Effector memory CD4-positive, alpha-beta T cell (primary cell): ENCODE measurements around the gene ARGFX.

Source experiments
- DNase-seq, 3 donors: peaks; one replicate each; pipeline ENCODE4 v3.0.0-alpha.2; 2020
- H3K27ac ChIP-seq: 2 replicates; pipeline ENCODE4 v1.7.0; 2013; ENCODE audit warnings: mild to moderate bottlenecking, low read length, moderate library complexity; ENCODE audit not compliant: insufficient read depth, poor library complexity, severe bottlenecking
- H3K27me3 ChIP-seq: replicated peaks from 2 replicates; pipeline ENCODE4 v1.7.0; 2013; ENCODE audit warnings: mild to moderate bottlenecking, low read length; ENCODE audit not compliant: insufficient read depth, control insufficient read depth, poor library complexity, severe bottlenecking
- H3K36me3 ChIP-seq: 2 replicates; pipeline ENCODE4 v1.7.0; 2013; ENCODE audit warnings: mild to moderate bottlenecking, low read length, moderate library complexity; ENCODE audit not compliant: control insufficient read depth, insufficient read depth
- H3K4me1 ChIP-seq: 2 replicates; pipeline ENCODE4 v1.7.0; 2013; ENCODE audit warnings: low read length, mild to moderate bottlenecking; ENCODE audit not compliant: control insufficient read depth, insufficient read depth, poor library complexity, severe bottlenecking
- H3K4me3 ChIP-seq: 2 replicates; pipeline ENCODE4 v1.7.0; 2013; ENCODE audit warnings: low read length, low read depth, mild to moderate bottlenecking; ENCODE audit not compliant: insufficient read depth, poor library complexity, severe bottlenecking
- H3K9me3 ChIP-seq: 2 replicates; pipeline ENCODE4 v1.7.0; 2013; ENCODE audit warnings: mild to moderate bottlenecking, low read length, moderate library complexity; ENCODE audit not compliant: control insufficient read depth
- total RNA-seq, 3 donors: gene quantifications; one replicate each; lab custom pipeline; 2026; lab: John Stamatoyannopoulos, UW

The ARGFX gene
- 0 to 0.17 (median 0) reads per million in 3 donors for total RNA-seq

DNA sequence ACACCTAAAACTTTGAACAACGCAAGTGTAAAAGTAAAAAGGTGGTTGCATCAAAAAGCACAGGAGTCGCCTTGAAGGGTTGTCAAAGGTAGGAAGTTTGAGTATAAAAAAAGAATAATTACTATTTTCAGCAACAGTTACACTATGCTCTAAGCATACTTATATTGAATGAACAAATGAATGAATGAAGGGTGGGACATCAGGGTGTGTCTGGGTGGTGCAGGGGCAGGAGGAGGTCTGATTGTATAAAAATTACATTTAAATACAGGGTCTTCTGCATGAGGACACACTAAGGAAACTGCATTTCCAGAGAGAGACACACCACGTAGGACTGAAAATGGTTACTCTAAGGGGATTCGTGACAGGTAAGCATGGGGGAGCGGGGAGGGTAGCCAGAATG is at the start of gene ARGFX:
Gene ARGFX, plus strand, starts transcription at position 301 of the 400 bp plus-strand sequence. CDS start 2,765 bp downstream, outside the sequence.
- H3K36me3 ChIP-seq = no peaks in the 10 kb centered on the region
- H3K9me3 ChIP-seq = no peaks in the 10 kb centered on the region
- no peak within 1 kb of the TSS for H3K27ac ChIP-seq
- H3K4me3 ChIP-seq = no peak within 1 kb of the TSS
- H3K4me1 ChIP-seq = no peaks in the 10 kb centered on the region
- DNase-seq = no peak
- no peaks in the 10 kb centered on the region for H3K27me3 ChIP-seq

- no peaks in the 10 kb centered on the region for H3K36me3 ChIP-seq
These were observed 49.6 kb upstream of the ARGFX start for GRCh38 chr3:121517953-121518655.

GRCh38 chr3:121520510-121520909 is 47.2 kb upstream of the ARGFX start:
- DNase-seq = no peak
- Histone ChIP-seq H3K27ac (no peak overlapping the region), H3K9me3 (no peaks in the 10 kb centered on the region), H3K4me1 (no peaks in the 10 kb centered on the region), H3K4me3 (no peak overlapping the region), H3K36me3 (no peaks in the 10 kb centered on the region), H3K27me3 (no peaks in the 10 kb centered on the region)

More at GRCh38 chr3:121517953-121518655, 49.6 kb upstream of the ARGFX start:
- H3K27me3 ChIP-seq = no peaks in the 10 kb centered on the region
- no peak overlapping the region for H3K4me3 ChIP-seq
- H3K9me3 ChIP-seq = no peaks in the 10 kb centered on the region
- DNase-seq = no peak
- no peaks in the 10 kb centered on the region for H3K4me1 ChIP-seq
- no peak overlapping the region for H3K27ac ChIP-seq

DNA sequence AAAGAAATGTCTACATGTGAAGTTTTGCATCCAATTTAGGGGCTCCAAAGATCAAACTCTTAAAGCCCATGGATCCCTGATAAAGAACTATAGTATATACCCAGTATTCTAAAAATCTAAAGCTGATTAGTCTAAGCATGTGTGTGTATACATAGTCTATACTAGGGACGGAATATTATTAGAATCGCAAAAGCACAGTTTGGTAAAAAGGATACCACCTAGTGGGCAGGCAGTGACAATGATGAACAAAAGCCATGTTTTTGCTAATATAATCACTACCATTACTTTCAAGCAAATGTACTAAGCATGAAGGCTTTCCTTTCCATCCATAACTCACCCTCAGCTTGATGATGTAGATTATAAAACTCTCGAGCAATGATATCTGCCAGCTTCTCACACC is 38.4 kb upstream of the ARGFX start:
- Histone ChIP-seq H3K9me3 (no peaks in the 10 kb centered on the region), H3K4me1 (no peaks in the 10 kb centered on the region), H3K27ac (no peak overlapping the region), H3K4me3 (no peak overlapping the region), H3K27me3 (no peaks in the 10 kb centered on the region), H3K36me3 (no peaks in the 10 kb centered on the region)
- DNase-seq = no peak

DNA sequence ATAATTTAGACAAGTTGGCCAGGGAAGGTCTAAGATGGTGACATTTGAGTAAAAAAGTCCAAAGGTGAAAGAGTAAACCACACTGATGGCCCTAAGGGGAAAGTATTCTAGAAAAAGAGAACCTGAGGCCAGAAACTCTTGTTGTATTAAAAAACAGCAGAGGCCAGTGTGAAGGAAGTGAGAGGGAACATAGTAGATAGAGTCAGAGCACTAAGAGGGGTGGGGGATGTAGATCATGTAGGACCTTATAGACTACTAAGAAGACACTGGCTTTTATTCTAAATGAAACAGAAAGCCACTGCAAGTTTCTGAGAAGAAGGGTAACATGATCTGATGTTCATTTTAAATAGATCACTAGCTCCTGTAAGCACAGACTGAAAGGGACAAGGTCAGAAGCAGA is 36.5 kb upstream of the ARGFX start:
- DNase-seq = no peak
- Histone ChIP-seq H3K9me3 (no peaks in the 10 kb centered on the region), H3K27me3 (no peaks in the 10 kb centered on the region), H3K4me3 (no peak overlapping the region), H3K36me3 (no peaks in the 10 kb centered on the region), H3K27ac (no peak overlapping the region), H3K4me1 (no peaks in the 10 kb centered on the region)

- Histone ChIP-seq H3K9me3 (no peaks in the 10 kb centered on the region), H3K4me3 (no peak overlapping the region), H3K4me1 (peaks cover 6% of the 10 kb centered on the region), H3K27me3 (no peaks in the 10 kb centered on the region), H3K27ac (no peak overlapping the region), H3K36me3 (no peaks in the 10 kb centered on the region)
- no peak for DNase-seq
These were observed 24.8 kb upstream of the ARGFX start for GRCh38 chr3:121542924-121543323.

GRCh38 chr3:121545049-121545573 is 22.6 kb upstream of the ARGFX start:
- Histone ChIP-seq H3K36me3 (no peaks in the 10 kb centered on the region), H3K4me1 (peaks cover 6% of the 10 kb centered on the region), H3K27me3 (no peaks in the 10 kb centered on the region), H3K27ac (no peak overlapping the region), H3K4me3 (peak overlapping the region; percentile 73), H3K9me3 (no peaks in the 10 kb centered on the region)
- no peak for DNase-seq

GRCh38 chr3:121545574-121546455 is 21.9 kb upstream of the ARGFX start, which contains the start of gene POLQ:
Gene POLQ (minus strand): TSS chr3:121545988. CDS start chr3:121545877, 111 bp downstream.
- peak within 1 kb of the TSS; percentile 73 for H3K4me3 ChIP-seq
- peak within 1 kb of the TSS; percentile 48 for H3K27ac ChIP-seq
- DNase-seq = peak; percentile 72 to 78 (median 75)
- peaks cover 6% of the 10 kb centered on the region for H3K4me1 ChIP-seq
- H3K9me3 ChIP-seq = no peaks in the 10 kb centered on the region
- H3K27me3 ChIP-seq = no peaks in the 10 kb centered on the region
- no peaks in the 10 kb centered on the region for H3K36me3 ChIP-seq

DNA sequence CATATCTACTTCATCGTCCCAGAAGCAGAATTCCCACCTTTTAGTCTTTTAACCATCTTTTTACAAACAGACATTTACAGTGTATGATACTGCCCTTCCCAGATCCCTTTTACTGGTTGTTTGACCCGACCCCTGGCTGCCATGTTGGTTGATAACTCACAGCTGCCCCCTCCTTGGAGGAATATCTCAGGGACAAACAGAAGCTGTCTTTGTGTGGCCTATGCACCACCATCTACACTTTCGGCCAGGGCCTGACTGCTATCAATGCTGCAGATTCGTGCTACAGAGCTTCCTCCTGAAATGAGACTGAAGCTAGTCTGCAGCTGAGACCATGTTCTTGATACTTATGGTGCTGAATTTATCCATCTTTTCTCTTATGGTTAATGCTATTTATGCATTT is 15.4 kb upstream of the ARGFX start:
- Histone ChIP-seq H3K9me3 (no peaks in the 10 kb centered on the region), H3K27me3 (no peaks in the 10 kb centered on the region), H3K4me1 (no peaks in the 10 kb centered on the region), H3K27ac (no peak overlapping the region), H3K36me3 (no peaks in the 10 kb centered on the region), H3K4me3 (no peak overlapping the region)
- DNase-seq = no peak

DNA sequence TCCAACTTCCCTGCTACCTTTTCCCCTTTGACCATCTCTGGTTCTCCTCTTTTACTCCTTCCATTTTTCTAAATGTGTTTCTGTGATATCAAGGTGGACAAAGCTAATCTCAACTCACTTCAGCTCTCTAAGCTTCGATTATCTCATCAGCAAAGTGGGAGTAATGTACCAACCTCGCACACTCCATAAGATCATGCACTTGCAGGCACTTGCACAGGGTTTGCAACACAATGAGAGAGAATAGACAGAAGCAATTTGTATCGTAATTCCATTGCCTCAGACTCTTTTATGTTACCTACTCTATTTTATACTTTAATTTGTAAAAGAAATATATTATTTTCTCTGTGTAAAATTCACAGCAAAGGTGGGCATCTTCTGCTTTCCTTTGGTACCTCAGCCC is 15.0 kb upstream of the ARGFX start:
- DNase-seq = no peak
- no peak overlapping the region for H3K4me3 ChIP-seq
- H3K9me3 ChIP-seq = no peaks in the 10 kb centered on the region
- no peak overlapping the region for H3K27ac ChIP-seq
- no peaks in the 10 kb centered on the region for H3K4me1 ChIP-seq
- H3K36me3 ChIP-seq = no peaks in the 10 kb centered on the region
- H3K27me3 ChIP-seq = no peaks in the 10 kb centered on the region
